ENCODE data around the gene IL12B.

- no peak for TF ChIP-seq GATA2 (IDR thresholded peaks at IDR 0.05; ENCODE audit: low read depth, low read length)
- TF ChIP-seq GATA3 (IDR thresholded peaks at IDR 0.05; ENCODE audit: low read depth, low read length), result no peak
Measured at GRCh38 chr5:159301466-159301865, 28.8 kb downstream of the IL12B start.
